HL-60 (cell line): Measurements from ENCODE around the gene DAGLA.

Experiments used
- CTCF ChIP-seq: IDR thresholded peaks from one replicate; pipeline ENCODE4 v1.5.1; 2011; ENCODE audit warnings: low read length, control low read depth, inconsistent platforms; ENCODE audit not compliant: insufficient read depth
- GABPA ChIP-seq: IDR thresholded peaks from 2 replicates; pipeline ENCODE4 v1.6.1; 2012; ENCODE audit warnings: low read depth
- POLR2AphosphoS5 ChIP-seq: IDR thresholded peaks from 2 replicates; pipeline ENCODE4 v1.6.1; 2012; ENCODE audit warnings: low read depth
- REST ChIP-seq: IDR thresholded peaks from 2 replicates; pipeline ENCODE4 v1.6.1; 2012; ENCODE audit warnings: low read depth; ENCODE audit not compliant: insufficient replicate concordance

- TF ChIP-seq CTCF, result no peak
- TF ChIP-seq GABPA, result no peak
- no peak for TF ChIP-seq POLR2AphosphoS5
- TF ChIP-seq REST, result no peak
Measured at GRCh38 chr11:61752117-61752924, 72.1 kb downstream of the DAGLA start, which contains the start of gene MYRF.
